Measurements from ENCODE around the gene ARL17A. TPM values are rescaled to one million over a fixed set of nuclear protein-coding genes. Genes with fewer than 3 reads are reported as not detected.
"Not testable (repeated sequence)": the region's sequence is repeated elsewhere in the genome, so short reads cannot be mapped to it uniquely, and the experiment has no call there.

Gene ARL17A
- 15.5 and 17.3 TPM in 2 replicates for total RNA-seq (2014; rRNA removed; shearing (Covaris generic))

DNA sequence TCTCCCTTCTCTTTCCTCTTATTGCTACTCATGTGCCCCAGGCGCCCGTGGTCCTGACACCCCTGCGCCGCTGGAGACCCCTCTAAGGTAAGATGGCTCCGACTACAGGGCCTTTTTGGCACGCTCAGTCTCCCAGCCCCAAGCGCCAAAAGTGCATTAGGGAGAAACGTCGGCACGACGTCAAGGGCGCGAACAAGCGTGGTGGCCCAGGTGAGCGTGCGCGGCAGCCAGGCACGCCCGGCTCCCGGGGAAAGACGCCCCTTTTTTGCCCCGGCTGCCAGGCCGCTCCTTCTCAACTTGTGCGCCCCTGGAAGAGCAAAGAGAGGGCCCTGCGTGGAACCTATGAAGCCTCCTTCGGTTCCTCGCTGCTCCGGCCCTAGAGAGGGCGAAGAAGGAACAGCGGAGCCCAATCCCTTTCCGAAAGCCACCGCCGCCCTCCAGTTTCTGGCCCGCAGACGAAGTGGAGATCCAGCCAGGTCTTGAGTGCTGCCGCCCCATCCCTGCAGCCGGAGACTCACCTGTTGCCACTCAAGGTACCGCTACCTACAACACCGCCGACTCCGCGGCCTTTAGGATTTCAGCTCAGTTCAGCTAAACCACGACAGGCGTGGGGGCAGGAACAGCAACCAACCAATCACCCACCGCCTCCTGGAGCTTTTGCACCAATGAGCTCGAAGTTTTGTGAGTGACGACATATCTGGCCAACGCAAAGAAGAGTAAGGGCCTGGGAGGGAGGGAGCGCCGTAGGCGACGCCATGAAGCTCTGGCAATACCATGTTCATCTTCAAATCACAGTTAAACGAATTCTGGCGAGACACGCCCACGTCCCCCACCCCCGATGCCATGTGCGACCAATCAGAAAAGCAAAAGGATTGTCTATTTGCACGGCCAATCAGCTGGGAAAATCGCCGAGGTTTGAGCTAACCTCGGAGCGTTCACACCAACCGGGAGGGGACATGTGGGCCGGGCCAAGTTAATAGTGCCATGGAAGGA lies at the start of gene ARL17A:
Gene ARL17A, minus strand, starts transcription at position 609 of the 993 bp plus-strand sequence. CDS start 3,369 bp downstream, outside the sequence.
- not testable (repeated sequence) for DNase-seq (ENCODE audit: low spot score)

DNA sequence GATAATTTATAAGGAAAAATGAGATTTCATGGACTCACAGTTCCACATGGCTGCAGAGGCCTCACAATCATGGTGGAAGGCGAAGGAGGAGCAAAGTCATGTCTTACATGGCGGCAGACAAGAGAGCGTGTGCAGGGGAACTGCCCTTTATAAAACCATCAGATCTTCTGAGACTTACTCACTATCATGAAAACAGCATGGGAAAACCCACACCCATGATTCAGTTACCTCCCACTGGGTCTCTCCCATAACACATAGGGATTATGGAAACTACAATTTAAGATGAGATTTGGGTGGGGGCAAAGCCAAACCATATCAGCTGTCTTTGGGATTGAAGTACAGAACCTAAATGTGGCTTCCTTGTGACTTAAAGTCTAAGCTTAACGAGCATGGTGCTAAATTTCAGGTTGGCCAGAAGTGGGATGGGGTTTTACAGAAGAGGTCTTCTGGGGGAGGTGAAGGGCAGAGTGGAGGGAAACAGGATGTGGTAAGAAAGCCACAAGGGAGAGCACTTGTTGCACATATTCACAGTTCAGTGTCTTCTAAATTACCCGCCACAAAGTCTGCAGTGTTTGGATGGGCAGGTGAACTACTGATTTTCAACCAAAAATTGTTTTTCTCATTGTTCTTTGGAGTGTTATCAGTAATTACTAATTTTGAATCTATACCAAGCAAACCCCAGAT lies 49.4 kb upstream of the ARL17A start:
- DNase-seq (ENCODE audit: low spot score), result not testable (repeated sequence)

GRCh38 chr17:46627452-46627851 lies 48.0 kb upstream of the ARL17A start:
- DNase-seq (ENCODE audit: low spot score), result not testable (repeated sequence)

DNA sequence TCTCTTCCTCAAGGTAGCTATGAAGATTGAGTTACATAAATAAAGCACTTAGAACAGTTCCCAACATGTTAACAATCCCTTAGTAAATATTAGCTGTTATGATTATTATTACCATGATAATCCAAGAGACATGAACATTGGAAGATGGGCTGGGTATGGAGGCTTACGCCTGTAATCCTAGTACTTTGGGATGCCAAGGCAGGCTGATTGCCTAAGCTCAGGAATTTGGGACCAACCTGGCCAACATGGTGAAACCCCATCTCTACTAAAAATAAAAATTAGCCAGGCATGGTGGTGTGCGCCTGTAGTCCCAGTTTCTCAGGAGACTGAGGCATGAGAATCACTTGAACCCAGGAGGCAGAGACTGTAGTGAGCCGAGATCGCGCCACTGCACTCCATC lies 45.2 kb upstream of the ARL17A start:
- not testable (repeated sequence) for DNase-seq (ENCODE audit: low spot score)

DNA sequence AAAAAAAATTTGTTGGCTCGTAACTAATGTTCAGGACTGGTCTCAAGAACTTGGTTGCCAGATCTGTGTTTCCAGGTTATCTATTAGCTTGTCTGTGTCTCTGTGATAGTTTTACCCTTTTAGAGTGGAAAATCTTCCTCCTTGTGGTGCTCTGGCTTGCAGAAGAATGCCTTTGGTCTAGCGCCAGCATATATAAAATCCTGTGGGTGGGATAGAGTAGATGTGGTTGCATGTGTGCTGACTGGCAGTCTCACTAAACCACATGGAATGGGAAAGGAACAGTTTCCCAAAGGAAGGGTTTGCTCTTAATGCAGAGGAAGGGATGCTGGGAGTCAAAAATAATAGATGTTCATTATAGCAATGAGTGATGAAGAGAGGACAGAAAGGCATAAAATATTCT lies 44.3 kb upstream of the ARL17A start:
- DNase-seq (ENCODE audit: low spot score), result not testable (repeated sequence)

- DNase-seq (ENCODE audit: low spot score), result not testable (repeated sequence)
These were observed 39.5 kb upstream of the ARL17A start for GRCh38 chr17:46618975-46619374.

DNA sequence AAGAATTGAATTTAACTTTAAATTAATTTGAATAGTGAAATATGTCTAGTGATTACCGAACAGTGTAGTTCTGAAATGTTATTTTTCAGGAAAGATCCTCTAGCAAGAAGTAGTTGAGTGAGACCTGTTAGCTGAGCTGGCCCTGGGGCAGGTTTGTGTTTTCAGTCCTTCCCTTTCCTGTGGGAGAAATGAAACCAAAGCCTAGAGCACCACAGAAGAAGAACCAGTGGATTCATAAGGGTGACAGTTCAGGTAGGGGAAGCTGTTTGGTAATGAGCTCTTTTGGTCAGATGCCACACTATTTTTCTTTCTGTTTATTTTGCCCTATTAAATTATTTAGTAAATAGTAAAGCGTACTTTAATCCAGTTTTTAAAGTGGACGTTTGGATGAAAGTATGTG lies 37.6 kb upstream of the ARL17A start:
- not testable (repeated sequence) for DNase-seq (ENCODE audit: low spot score)

GRCh38 chr17:46613876-46614275 lies 34.4 kb upstream of the ARL17A start:
- not testable (repeated sequence) for DNase-seq (ENCODE audit: low spot score)

DNA sequence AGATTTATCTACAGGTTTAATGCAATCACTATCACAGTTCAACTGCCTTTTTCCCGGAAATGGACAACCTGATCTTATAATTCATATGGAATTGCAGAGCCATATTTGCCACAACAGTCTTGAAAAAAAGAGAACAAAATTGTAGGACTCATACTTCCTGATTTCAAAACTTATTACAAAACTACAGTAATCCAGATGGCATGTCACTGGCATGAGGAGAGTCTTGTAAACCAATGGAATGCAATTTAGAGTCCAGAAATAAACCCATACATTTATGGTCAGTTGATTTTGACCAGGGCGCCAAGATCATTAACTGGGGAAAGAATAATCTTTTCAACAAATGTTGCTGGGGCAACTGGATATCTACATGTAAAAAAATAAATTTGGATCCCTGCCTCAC lies 31.8 kb upstream of the ARL17A start:
- DNase-seq (ENCODE audit: low spot score), result not testable (repeated sequence)

DNA sequence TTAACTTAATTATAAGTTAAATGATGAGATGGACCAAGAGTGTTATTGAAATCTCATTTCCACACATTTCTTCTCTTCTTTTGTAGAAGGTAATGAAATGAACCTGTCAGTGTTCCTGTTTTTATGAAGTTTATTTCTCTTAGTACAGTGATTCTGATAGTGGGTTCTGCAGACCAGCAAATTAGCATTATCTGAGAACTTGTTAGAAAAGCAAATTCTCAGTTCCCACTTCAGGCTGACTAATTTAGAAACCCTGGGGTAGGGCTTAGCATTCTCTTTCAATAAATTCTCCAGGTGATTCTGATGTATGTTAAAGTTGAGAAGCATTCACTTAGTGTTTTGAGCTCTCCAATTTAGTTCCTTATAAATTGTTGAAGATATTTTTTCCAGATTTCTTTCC lies 23.6 kb upstream of the ARL17A start:
- not testable (repeated sequence) for DNase-seq (ENCODE audit: low spot score)

DNA sequence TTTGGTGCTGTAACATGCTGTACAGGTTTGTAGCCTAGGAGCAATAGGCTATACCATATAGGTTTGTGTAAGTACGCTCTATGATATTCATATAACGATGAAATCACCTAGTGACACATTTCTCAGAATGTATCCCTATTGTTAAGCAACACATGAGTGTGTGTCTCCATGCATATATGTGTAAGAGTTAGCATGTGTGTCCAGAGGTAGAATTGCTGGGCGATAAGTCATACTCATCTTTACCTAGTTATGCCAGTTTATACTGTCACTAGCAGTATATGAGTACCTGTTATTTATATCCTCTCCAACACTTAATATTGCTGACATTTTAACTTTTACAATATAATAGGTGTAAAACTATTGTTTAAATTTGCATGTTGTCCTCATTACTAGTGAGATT lies 21.3 kb upstream of the ARL17A start:
- DNase-seq (ENCODE audit: low spot score), result not testable (repeated sequence)

GRCh38 chr17:46598344-46598931 lies 18.9 kb upstream of the ARL17A start:
- DNase-seq (ENCODE audit: low spot score), result not testable (repeated sequence)

GRCh38 chr17:46591332-46591731 lies 11.8 kb upstream of the ARL17A start:
- not testable (repeated sequence) for DNase-seq (ENCODE audit: low spot score)

DNA sequence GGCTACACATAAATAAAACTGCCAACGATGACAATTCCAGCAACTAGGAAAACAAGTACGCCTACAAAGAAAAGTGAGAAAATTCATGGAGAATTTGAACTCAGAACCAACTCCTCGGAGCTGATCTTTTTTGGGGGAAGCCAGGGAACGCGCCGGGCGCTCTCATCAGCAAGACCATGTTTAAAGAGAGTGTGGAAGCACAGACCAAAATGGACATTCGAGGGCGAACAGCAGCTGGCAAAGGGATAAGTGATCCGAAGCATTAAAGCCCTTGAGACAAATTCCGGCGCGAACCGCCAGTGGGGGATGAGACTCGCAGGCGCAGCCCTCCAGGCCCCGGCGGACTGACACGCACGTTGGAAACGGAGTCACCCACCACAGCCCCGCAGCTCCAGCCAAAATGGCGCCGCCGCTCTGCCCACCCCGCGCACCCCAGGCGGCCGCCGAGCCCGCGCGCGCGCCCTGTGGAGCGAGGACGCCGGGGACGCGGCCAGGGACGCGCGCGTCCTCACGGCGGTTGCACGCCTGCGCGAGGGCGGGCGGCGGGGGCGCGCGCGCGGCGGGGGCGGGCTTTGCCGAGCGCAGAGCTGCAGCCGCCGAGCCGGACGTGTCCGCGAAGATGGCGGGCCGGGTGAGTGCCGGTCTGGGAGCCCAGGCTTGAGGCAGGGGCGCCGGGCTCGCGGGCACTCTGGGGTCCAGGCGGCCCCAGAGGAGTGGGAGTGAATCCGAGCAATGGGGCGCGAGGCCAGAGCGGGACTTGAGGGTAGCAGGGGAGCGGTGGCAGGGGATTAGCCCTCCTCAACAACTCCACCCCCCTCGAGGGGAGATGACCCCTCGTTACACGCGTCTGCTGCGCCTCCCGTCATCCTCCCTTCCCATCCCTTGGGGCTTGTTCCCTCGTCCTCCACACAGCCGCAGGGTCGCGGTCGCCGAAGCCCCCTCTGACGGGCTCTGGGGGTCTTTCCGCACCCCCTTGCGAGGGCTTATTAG lies 11.0 kb upstream of the ARL17A start, which contains the start of gene NSF:
Gene NSF, plus strand, starts transcription at position 513 of the 990 bp plus-strand sequence. Its CDS starts 107 bp downstream, at position 620.
- DNase-seq (ENCODE audit: low spot score), result not testable (repeated sequence)

GRCh38 chr17:46585444-46585843 lies 6.0 kb upstream of the ARL17A start:
- DNase-seq (ENCODE audit: low spot score), result not testable (repeated sequence)

DNA sequence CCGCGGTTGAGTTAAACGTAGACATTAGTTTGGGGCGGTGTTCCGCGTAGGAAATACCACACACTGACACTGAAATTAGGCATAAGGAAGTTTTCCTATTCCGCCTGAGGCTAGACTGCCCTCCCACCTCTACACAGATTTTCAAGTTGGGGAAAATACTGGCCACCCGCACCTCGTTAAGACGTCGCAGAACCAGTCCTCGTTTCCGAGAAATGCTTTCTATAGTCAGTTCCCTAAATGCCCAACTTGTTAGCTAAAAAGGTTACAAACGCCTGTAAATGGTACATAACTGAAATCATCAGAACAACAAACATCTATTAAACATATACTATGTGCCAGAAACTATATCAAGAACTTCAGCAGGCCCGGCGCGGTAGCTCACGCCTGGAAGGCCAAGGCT lies 591 bp upstream of the ARL17A start:
- DNase-seq (ENCODE audit: low spot score), result not testable (repeated sequence)

DNA sequence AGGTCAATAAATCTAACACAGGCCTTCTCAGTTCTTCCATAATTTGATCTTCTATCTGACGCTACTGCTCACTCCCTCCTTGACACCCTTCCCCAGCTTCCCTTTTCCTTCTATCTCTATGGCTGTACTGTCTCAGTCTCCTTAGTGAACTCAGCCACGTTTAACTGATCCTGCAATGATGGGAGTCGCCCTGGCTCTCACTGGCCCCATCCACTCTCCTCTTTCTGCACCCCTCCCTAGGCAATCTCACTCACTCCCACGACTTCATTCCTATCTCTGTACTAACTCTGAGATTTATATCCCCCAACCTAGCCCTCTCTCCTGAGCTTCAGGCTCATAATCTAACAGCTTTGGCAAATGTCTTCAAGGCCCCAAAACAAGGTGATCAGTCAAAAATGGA lies 7.7 kb downstream of the ARL17A start:
- DNase-seq (ENCODE audit: low spot score), result not testable (repeated sequence)

GRCh38 chr17:46566980-46567379 lies 12.5 kb downstream of the ARL17A start:
- not testable (repeated sequence) for DNase-seq (ENCODE audit: low spot score)

- not testable (repeated sequence) for DNase-seq (ENCODE audit: low spot score)
These were observed 13.2 kb downstream of the ARL17A start for GRCh38 chr17:46566284-46566683.

DNA sequence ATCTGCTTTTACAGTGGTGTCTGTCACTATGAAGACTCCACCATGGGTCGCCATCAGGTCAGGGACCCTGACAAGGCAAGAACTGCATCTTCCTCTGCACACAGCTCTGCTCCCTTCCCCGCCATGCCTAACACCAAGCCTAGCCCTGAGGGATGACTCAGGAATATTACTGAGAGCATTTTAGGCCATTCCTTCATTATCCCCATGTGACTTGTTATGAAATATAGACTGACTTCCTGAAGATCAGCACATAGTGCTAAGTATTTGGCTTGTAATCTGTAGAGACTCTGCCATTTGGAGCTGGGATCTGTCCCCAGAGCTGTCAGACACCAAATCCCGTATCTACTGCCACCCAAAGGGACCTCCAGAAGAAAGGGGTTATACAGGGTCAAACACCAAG lies 19.4 kb downstream of the ARL17A start:
- DNase-seq (ENCODE audit: low spot score), result not testable (repeated sequence)
